GM13977 (cell line): ENCODE data around the gene ASH1L.

ENCODE experiments used
- DNase-seq: peaks from one replicate; pipeline ENCODE4 v3.0.0; 2012; ENCODE audit warnings: low spot score
- CTCF ChIP-seq: IDR thresholded peaks from 2 replicates; pipeline ENCODE4 v1.5.1; 2012; ENCODE audit warnings: mild to moderate bottlenecking, control low read depth; ENCODE audit not compliant: insufficient read depth; ENCODE audit errors: extremely low read depth, missing control alignments
- in situ Hi-C: fragments of 300-500 bp; cut with MboI; formaldehyde crosslinking; loops from one replicate; pipeline ENCODE4 v1.12.0; 2022; ENCODE audit warnings: low sequenced_read_pairs, low pct_unique_long_range_greater_than_20kb, mixed read lengths, inconsistent platforms; ENCODE audit not compliant: unreplicated experiment

ASH1L gene

GRCh38 chr1:155463865-155464650 lies 98.5 kb downstream of the ASH1L start:
- in situ Hi-C loops = no loop called here
- DNase-seq = no peak
- TF ChIP-seq CTCF = no peak

GRCh38 chr1:155458111-155458510 lies 104.5 kb downstream of the ASH1L start:
- no peak for DNase-seq
- TF ChIP-seq CTCF = no peak
- in situ Hi-C loops = no loop called here

GRCh38 chr1:155457266-155457665 lies 105.3 kb downstream of the ASH1L start:
- in situ Hi-C loops = no loop called here
- TF ChIP-seq CTCF = no peak
- DNase-seq = no peak

GRCh38 chr1:155455588-155456195 lies 106.9 kb downstream of the ASH1L start:
- in situ Hi-C loops = no loop called here
- DNase-seq = no peak
- TF ChIP-seq CTCF = no peak

GRCh38 chr1:155454096-155454495 lies 108.5 kb downstream of the ASH1L start:
- DNase-seq = no peak
- in situ Hi-C loops = no loop called here
- TF ChIP-seq CTCF = no peak

GRCh38 chr1:155453141-155453540 lies 109.5 kb downstream of the ASH1L start:
- TF ChIP-seq CTCF = no peak
- DNase-seq = no peak
- in situ Hi-C loops = no loop called here
